Cardiac septum (tissue), 1 donor: ENCODE measurements around the gene TAF6L. TPM values are rescaled to one million over a fixed set of nuclear protein-coding genes. Genes with fewer than 3 reads are reported as not detected.
"Not testable (repeated sequence)": the region's sequence is repeated elsewhere in the genome, so short reads cannot be mapped to it uniquely, and the experiment has no call there.

Experiments used
- DNase-seq: peaks from one replicate; pipeline ENCODE4 v3.0.0-alpha.2; 2020; ENCODE audit warnings: low spot score
- intact Hi-C: fragments of 100-400 bp; cut with DNase I; formaldehyde crosslinking; loops from one replicate; pipeline ENCODE4 v1.14.0; 2022
- total RNA-seq: library from RNA; stranded (reverse); fragmentation: NEBNext Ultra II Directional; extraction: Animal tissue kit (Norgen Biotek cat#: 25700); gene quantifications from one replicate; pipeline ENCODE4 v1.2.1, GENCODE V29; 2021
- donor health status: DM: no; HTN: no; CAD: no.

Gene TAF6L
- total RNA-seq, 1 donor from 2014 or later, result 9.7 TPM

GRCh38 chr11:62794201-62794775, 23.1 kb downstream of the TAF6L start:
- DNase-seq, result no peak
- intact Hi-C loops, result no loop called here

- DNase-seq, result no peak
- intact Hi-C loops, result no loop called here
Observed at GRCh38 chr11:62796281-62796680, 25.1 kb downstream of the TAF6L start.

- intact Hi-C loops, result no loop called here
- no peak for DNase-seq
Observed at GRCh38 chr11:62799486-62799885, 28.3 kb downstream of the TAF6L start.

GRCh38 chr11:62801071-62801470, 29.9 kb downstream of the TAF6L start:
- DNase-seq, result no peak
- intact Hi-C loops, result no loop called here

GRCh38 chr11:62804310-62805075, 33.3 kb downstream of the TAF6L start:
- intact Hi-C loops, result loop anchor here (1.0 to 2.0 kb wide), 2 partner anchors 12 to 18 kb away; partner anchors contain the start of genes TMEM179B and TMEM223
- no peak for DNase-seq

GRCh38 chr11:62805076-62805892, 34.1 kb downstream of the TAF6L start, which contains the start of gene NXF1:
Gene NXF1, minus strand, starts transcription at chr11:62805440. Its CDS starts 84 bp downstream, at chr11:62805356.
- intact Hi-C loops, result loop anchor here (1.0 to 2.0 kb wide), 2 partner anchors 13 to 18 kb away; partner anchors contain the start of genes TMEM179B and TMEM223
- peak; percentile 98 for DNase-seq

- intact Hi-C loops, result loop anchor here (1.0 to 2.0 kb wide), 2 partner anchors 14 to 19 kb away; partner anchors contain the start of genes TMEM179B and TMEM223
- DNase-seq, result no peak
Observed at GRCh38 chr11:62805961-62806441, 34.8 kb downstream of the TAF6L start.

GRCh38 chr11:62806611-62807121, 35.5 kb downstream of the TAF6L start:
- intact Hi-C loops, result no loop called here
- no peak for DNase-seq

GRCh38 chr11:62810748-62811147, 39.6 kb downstream of the TAF6L start:
- DNase-seq, result no peak
- intact Hi-C loops, result no loop called here

- intact Hi-C loops, result no loop called here
- DNase-seq, result no peak
Observed at GRCh38 chr11:62811659-62812058, 40.5 kb downstream of the TAF6L start.

- DNase-seq, result no peak
- intact Hi-C loops, result no loop called here
Observed at GRCh38 chr11:62816557-62816956, 45.4 kb downstream of the TAF6L start.

- intact Hi-C loops, result no loop called here
- no peak for DNase-seq
Observed at GRCh38 chr11:62817129-62817528, 45.9 kb downstream of the TAF6L start.

GRCh38 chr11:62823677-62824076, 52.5 kb downstream of the TAF6L start:
- intact Hi-C loops, result no loop called here
- DNase-seq, result no peak

- DNase-seq, intact Hi-C loops: not testable (repeated sequence)
Observed at GRCh38 chr11:62828130-62828529, 56.9 kb downstream of the TAF6L start.

- DNase-seq, result no peak
- intact Hi-C loops, result no loop called here
Observed at GRCh38 chr11:62830904-62831519, 59.8 kb downstream of the TAF6L start.

GRCh38 chr11:62831520-62832335, 60.5 kb downstream of the TAF6L start, which contains the start of gene STX5:
Gene STX5, minus strand, starts transcription at chr11:62832051. Its CDS starts 808 bp downstream, at chr11:62831243.
- intact Hi-C loops, result no loop called here

GRCh38 chr11:62832336-62833234, 61.4 kb downstream of the TAF6L start, which contains the start of gene TEX54:
Gene TEX54, minus strand, starts transcription at chr11:62832841.
- intact Hi-C loops, result no loop called here
- DNase-seq, result no peak

More at GRCh38 chr11:62831520-62832335, 60.5 kb downstream of the TAF6L start, which contains the start of gene STX5:
- peak; percentile 100 for DNase-seq
